Measurements from ENCODE around the gene CAMKK2.
A peak's percentile ranks its signal among the peaks of the same experiment; 100 is the strongest.
"Not testable (repeated sequence)": the region's sequence is repeated elsewhere in the genome, so short reads cannot be mapped to it uniquely, and the experiment has no call there.

Gene CAMKK2

DNA sequence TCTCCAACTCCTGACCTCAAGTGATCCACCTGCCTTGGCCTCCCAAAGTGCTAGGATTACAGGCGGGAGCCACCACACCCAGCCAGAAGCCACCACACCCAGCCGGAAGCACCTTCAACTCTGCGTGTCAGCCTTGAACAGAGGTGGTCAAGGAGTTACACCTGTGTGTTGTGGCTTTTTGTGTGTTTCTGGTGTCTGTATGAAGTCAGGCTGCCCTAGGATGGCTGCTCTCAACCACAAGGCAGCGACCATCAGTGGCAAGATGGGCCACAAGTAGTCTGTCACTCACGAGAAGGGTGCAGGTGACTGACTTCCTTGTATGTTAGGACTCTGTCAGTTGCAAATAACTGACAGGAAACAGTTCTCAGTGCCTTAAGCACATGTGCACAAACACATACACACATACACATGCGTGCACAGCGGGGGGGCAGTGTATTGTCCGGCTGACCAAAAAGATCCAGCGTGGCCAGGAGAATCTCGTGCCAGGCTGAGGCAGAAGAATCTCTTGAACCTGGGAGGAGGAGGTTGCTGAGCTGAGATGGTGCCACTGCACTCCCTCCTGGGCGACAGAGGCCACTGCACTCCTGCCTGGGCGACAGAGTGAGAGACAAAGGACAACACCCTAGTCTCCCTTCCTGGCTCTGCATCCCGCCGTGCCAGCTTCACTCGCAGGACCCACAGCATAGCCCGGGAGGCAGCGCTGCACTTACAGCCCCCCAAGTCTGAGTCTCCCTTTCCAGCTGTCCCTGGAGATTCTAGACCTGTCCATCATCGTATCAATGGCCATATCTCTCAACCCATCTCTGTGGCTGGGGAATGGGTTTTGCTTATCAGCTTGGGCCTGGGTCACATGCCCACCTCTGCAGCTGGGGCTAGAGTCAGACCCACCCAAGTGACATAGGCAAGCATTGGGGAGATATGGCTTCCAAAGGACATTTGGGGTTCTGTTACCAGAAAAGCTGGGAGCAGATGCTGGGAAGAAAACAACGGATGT lies 72.9 kb downstream of the CAMKK2 start:
- no peak for DNase-seq (ENCODE audit: low spot score)

DNA sequence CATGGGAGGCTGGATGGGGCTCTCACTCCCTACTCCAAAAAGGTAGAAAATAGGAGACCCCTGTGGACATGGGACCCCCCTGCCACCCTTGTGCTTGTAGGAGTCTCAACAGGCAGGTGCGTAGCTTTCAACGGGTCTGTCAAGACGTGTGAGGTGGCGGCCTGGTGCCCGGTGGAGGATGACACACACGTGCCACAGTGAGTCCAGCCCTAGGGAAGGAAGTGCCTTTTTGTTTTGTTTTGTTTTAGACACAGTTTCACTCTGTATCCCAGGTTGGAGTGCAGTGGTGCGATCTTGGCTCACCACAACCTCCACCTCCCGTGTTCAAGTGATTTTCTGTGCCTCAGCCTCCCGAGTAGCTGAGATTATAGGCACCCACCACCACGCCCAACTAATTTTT lies 73.7 kb downstream of the CAMKK2 start:
- no peak for DNase-seq (ENCODE audit: low spot score)

DNA sequence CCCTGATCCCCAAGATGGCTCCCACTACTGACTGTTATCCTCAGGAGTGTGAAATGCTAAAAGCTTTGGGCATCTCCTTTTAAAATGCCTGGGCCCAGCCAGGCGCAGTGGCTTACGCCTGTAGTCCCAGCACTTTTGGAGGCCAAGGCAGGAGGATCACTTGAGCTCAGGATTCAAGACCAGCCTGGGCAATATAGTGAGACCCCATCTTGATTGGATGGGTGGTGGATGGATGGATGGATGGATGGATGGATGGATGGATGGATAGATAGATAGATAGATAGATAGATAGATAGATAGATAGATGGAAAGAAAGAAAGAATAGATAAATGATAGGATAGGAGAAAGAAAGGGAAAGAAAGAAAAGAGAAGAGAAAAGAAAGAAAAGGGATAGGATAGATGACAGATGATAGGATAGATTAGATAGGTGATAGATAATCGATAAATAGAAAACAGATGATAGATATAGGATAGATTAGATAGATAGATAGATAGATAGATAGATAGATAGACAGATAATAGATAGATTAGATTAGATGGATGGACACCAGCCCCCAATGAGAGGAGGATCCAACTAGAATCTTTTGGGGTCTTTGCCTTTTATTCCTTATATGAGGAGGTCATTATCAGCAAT lies 77.0 kb downstream of the CAMKK2 start:
- no peak for DNase-seq (ENCODE audit: low spot score)

DNA sequence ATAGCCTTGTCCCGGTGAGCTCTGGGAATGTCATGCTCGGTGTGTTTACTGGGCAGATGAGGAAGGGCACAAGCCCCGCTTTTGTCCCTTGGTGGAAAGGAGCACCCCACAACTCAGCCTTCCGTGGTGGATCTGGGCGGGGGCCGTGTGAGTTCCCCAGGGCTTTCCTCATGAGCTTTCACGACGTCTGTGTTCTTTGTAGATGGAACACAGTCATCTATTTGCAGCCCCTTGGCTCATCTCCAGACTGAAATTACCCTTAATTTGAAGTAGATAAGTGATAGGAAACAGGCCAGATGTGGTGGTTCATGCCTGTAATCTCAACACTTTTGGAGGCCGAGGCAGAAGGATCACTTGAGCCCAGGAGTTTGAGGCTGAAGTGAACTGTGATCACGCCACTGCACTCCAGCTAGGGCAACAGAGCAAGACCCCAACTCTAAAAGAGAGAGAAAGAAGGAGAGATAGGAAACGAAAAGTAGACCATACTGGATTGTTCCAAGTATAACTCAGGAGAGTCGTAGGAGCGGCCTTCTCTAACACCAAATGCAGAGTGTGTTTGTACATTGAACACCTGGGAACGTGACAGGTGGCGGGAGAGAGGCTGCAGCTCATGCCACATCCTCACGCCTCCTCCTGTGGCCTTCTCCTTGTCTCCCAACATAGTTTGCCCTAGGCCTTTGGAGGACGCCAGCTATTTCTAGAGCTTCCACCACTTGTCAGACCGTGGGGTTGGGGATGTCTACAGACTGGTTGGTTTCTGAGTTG lies 77.7 kb downstream of the CAMKK2 start:
- no peak for DNase-seq (ENCODE audit: low spot score)

DNA sequence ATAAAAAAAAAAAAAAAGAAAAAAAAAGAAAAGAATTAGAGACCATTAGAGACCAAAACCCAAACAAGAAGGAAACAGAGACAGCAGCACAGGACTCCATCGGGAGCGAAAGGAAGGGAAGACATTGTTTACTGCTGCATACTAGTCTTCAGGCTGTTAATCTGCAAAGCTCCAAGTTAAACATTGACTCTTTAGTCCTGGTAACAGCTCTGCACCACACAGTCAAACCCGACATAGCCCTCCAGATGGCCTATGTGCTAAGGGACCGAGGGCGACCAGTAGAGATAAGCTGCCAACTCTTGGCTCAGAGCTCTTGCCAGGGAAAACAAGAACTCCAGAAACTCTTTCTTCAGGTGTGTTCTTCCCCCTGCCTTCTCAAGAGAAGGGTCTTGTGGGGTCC lies 78.7 kb downstream of the CAMKK2 start:
- DNase-seq (ENCODE audit: low spot score), result no peak

DNA sequence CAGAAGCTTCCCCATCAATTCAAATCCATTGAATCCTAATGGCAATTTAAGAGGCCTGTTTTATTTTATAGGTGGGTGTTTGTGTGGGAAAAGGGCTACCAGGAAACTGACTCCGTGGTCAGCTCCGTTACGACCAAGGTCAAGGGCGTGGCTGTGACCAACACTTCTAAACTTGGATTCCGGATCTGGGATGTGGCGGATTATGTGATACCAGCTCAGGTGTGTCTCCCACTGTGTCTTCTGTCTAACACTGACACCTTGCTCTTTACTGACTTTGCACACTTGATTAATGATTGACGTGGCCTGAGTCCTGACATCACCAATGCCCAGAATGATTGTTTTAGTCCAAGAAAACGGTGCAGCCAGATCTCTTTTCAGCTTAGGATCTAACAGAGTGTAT lies 79.4 kb downstream of the CAMKK2 start:
- DNase-seq (ENCODE audit: low spot score), result no peak

DNA sequence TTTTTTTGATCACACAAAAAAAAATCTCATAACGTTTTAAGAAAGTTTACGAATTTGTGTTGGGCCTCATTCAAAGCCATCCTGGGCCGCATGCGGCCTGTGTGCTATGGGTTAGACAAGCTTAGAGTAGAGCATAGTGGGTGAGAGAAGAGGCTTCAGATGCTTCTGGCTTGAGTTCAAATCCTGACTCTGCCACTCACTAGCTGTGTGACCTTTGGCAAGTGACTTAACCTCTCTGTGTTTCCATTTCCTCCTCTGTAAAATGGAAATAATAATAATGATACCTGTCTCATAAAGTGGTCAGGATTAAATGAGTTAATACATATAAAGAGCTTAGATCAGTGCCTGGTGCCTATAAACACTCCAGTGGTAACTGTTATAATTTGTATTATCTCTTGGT lies 80.4 kb downstream of the CAMKK2 start:
- no peak for DNase-seq (ENCODE audit: low spot score)

DNA sequence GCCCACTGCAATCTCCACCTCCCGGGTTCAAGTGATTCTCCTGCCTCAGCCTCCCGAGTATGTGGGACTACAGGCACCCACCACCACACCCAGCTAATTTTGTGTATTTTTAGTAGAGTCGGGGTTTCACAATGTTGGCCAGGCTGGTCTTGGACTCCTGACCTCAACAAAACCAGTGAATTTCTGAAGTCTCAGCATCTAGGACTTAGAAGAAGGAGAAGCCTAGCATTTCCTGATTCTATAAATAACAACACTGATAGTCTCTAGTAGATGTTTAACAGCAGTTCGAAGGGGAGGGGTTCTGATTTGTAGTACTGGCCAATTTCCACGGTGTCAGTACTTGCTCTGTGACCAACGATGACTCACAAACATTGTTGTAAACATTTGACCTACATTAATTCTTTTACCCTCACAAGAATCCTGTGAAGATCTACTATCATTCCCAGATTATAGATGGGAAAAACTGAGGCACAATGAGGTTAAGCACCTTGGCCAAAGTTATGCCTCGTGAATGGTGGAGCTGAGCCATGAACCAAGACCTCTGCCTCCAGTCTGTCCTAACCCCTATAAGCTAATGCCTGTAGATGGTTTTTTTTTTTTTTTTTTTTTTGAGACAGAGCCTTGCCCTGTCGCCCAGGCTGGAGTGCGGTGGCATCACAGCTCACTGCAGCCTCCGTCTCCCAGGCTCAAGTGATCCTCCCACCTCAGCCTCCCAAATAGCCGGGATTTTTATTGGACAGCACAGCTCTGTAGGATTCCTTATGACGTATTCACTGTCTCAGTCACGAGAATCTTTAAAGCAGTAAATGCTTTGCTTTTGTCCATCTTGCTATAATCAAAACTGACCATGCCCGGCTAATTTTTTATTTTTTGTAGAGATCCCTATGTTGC lies 81.4 kb downstream of the CAMKK2 start:
- peak; percentile 57 for DNase-seq (ENCODE audit: low spot score)

DNA sequence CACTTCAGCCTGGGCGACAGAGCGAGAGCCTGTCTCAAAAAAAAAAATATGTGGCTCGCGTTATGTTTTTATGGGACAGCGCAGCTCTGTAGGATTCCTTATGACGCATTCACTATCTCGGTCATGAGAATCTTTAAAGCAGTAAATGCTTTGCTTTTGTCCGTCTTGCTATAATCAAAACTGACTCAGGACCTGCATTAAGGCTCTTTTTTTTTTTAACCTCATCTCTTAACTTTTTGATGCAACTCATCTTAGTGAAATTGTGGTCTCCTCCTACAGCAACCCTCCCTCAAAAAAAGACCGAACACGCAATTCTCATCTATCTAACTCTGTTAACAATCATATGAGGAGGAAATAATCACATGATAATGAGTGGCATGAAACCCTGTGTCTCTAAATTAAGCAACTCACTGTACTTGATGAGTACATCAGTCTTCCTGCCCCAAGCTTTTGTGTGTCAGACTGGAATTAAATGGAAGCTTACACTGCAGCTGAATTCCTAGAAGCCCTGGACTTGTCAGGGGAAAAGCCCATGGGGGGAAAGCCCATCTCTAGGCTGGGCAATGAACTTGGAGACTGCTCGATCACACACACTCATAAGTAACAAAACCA lies 82.2 kb downstream of the CAMKK2 start:
- DNase-seq (ENCODE audit: low spot score), result no peak

DNA sequence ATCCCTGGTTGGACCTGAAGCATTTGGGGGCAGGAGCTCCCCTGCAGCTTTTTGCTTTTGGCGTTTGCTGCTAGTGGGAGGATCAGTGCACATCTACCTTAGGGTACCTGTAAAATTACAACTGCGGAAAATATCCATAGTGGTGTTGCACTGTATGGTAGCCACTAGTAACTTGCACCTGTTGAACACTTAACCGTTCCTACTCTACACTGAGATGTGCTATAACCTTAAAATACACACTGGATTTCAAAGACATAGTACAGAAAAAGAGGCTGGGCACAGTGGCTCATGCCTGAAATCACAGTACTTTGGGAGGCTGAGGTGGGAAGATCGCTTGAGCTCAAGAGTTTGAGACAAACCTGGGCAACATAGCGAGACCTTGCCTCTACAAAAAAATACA lies 83.6 kb downstream of the CAMKK2 start:
- no peak for DNase-seq (ENCODE audit: low spot score)

DNA sequence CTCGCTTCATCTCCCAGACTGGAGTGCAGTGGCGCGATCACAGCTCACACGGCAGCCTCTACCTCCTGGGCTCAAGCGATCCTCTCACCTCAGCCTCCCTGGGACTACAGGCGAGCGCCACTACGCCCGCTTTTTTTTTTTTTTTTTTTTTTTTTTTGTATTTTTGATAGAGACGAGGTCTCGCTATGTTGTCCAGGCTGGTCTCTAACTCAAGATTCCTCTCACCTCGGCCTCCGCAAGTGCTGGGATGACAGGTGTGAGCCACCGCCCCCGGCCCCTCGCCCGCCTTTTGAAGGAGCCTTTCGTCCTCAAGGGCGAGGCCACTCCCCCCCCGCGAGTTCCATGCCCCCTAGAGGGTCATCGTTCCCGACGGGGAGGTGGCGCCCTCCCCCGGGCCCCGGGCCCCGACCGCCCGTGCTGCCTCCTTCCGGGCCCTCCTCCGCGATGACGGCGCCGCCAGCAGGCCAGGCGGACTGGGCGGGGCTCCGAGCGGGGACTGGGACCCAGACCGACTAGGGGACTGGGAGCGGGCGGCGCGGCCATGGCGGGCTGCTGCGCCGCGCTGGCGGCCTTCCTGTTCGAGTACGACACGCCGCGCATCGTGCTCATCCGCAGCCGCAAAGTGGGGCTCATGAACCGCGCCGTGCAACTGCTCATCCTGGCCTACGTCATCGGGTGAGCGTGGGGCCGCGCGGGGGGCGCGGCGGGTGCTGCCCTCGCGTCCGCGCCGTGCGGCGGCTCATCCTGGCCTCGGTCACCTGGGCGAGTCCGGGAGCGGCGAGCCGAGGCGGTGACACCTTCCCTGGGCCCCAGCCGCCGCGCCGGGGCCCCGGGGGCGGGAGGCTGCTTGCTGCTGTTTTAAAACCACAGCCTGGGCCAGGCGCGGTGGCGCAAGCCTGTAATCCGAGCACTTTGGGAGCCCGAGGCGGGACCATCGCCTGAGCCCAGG lies 86.6 kb downstream of the CAMKK2 start, which contains the start of gene P2RX4:
P2RX4 (plus strand) TSS at position 506 of the 949 bp plus-strand sequence; CDS start at position 542, 36 bp downstream.
- peak; percentile 81 for DNase-seq (ENCODE audit: low spot score)

DNA sequence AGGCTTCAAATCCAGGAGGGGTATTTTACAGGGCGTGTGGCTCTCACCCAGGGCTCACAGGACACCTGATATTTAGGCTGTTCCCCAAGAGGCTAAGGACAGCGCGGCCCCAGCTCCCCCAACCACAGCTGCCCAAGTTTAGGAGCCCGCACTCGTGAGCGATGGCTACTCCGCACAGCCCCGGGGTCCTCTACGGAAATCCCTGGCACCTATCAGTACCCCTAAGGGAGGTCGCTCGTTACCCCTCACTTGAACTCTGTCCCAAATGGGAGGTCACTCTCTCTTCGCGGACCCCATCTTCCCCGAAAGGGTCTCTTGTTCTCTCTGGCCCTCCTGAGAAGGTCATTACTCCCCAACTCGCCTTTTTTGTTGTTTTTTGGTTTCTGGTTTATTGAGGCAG lies 87.3 kb downstream of the CAMKK2 start:
- no peak for DNase-seq (ENCODE audit: low spot score)

DNA sequence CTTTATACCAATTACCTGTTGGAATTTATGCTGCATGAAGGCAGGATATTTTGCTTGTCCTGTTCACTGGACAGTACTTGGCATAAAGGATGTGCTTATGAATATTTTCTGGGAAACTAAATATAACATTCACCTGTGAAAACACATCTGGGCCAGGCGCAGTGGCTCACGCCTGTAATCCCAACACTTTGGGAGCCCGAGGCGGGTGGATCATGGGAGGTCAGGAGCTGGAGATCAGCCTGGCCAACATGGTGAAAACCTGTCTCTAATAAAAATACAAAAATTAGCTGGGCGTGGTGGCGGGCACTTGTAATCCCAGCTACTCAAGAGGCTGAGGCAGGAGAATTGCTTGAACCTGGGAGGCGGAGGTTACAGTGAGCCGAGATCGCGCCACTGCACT lies 87.9 kb downstream of the CAMKK2 start:
- not testable (repeated sequence) for DNase-seq (ENCODE audit: low spot score)

DNA sequence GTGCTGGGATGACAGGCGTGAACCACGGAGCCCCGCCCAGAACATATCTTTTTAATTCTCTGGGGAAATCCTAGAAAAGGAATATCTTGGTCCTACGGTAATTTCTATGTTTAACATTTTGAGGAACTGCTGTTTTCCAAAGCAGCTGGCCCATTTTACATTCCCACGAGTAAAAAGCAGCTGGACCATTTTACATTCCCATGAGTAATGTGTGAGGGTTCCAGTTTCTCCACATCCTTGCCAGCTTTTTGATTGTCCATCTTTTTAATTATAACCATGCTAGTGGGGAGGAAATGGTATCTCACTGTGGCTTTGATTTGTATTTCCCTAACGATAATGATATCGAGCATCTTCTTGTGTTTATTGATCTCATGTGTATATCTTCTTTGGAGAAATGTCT lies 91.0 kb downstream of the CAMKK2 start:
- no peak for DNase-seq (ENCODE audit: low spot score)

DNA sequence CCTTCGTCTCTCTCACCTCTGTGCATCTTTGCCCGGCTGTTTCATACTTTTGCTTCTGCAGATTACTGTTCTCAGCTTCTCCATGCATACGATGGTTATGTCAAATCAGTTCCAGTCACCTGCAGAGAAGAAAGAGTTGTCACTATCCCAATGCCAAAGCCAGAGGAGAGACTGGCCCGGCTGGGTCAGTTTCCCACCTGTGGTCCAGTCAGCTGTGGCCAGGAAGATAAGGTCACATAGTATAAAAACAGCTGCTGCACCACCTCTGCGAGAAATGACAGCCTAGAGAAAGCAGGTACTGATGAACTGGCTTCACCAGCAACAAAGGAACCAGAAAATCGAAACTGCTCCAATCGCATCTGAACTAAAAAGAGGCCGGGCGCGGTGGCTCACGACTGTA lies 93.0 kb downstream of the CAMKK2 start:
- no peak for DNase-seq (ENCODE audit: low spot score)

DNA sequence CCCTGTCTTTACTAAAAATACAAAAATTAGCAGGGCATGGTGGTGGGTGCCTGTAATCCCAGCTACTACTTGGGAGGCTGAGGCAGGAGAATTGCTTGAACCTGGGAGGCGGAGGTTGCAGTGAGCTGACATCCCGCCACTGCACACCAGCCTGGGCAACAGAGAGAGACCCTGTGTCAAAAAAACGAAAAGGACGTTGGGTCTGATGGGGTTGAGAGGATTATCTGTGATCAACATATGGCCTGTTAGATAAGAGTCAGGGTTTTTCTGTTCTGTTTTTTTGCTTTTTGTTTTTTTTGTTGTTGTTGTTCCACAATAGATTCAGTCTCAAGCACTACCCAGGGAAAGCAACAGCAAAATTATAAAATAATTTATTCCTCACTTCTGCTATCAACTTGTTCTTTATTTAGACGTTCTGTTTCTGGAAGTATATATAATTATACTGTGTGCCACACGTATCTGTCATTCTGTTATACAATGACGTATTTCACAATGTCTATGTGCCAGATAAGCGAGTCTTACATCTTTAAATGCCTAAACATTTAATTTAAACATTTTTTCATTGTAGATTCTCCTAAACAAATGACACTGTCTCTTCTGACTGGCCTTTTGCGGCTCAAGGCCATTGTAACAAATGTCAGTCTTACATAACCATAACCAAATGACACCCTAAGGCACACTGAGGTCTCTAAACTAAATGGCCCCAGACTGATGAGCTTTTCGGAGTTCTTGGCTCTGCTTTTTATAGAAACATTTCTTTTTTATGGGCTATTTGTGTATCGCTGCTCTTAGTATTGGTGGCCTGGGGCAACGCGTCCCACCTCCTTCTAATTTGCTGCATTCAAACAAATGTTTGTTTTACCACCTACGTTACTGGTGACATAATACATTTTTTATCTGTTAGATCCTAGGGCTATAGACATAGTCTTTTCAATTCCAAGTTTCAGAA lies 93.8 kb downstream of the CAMKK2 start:
- no peak for DNase-seq (ENCODE audit: low spot score)

DNA sequence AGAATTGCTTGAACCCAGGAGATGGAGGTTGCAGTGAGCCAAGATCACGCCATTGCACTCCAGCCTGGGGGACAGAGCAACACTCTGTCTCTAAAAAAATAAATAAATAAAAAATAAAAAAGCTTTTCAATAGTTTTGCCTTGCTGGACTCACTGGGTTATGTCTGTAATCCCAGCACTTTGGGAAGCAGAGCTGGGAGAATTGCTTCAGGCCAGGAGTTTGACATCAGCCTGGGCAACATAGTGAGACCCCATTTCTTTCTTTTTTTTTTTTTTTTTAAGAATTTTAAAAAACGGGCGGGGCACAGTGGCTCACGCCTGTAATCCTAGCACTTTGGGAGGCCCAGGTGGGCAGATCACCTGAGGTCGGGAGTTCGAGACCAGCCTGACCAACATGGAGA lies 95.4 kb downstream of the CAMKK2 start:
- DNase-seq (ENCODE audit: low spot score), result not testable (repeated sequence)

DNA sequence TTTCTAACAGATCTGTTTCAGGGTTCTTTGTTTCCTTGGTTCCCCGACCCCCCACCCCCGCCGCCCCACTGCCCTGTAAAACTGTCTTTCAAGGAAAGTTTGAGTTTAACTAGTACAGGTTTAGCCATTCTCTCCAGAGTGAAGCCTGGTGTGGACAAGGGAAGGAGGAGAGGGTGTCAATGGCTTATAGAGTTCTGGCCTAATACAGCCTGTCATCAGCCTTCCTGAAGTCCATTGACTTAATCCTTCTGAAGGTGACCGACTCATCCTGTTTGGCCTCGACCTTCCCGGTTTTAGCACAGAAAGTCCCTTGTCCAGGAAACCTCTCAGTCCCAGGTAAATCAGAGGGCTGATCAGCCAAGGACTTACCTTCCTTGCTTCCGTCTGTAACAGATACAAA lies 97.6 kb downstream of the CAMKK2 start:
- no peak for DNase-seq (ENCODE audit: low spot score)

DNA sequence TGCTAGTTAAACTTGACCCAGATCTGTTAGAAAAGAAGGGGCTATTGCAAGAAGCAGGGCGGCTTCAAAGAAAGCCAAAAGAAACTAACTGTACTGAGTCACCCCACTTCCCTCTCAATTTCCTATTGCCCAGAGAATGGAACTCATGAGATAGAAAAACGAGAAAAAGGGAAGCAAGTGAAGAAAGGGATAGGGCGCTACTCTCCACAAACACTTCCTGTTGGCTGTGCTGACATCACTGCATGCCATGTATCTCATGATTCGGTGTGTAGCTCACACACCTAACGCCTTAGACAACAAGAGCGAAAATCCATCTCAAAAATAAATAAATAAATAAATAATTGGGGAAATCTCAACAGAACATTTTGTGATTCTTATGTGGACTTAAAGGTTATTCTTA lies 99.6 kb downstream of the CAMKK2 start:
- DNase-seq (ENCODE audit: low spot score), result peak; percentile 55

Measured in globus pallidus (tissue), 1 donor.